HEK293T (cell line): ENCODE measurements around the gene KRTAP4-3.
"Not testable (repeated sequence)": the region's sequence is repeated elsewhere in the genome, so short reads cannot be mapped to it uniquely, and the experiment has no call there.

Source experiments
- CTCF ChIA-PET: fragments of 350-600 bp; formaldehyde crosslinking; extraction: SDS; loops from one replicate; lab custom pipeline; 2021; ENCODE audit warnings: antibody characterized with exemption, inconsistent platforms; lab: Yijun Ruan, JAX
- POLR2A ChIA-PET: fragments of 350-600 bp; formaldehyde crosslinking; extraction: SDS; loops from one replicate; lab custom pipeline; 2020; ENCODE audit warnings: antibody characterized with exemption, inconsistent platforms; lab: Yijun Ruan, JAX
- DNase-seq: peaks from one replicate; pipeline ENCODE4 v3.0.0; 2012; ENCODE audit warnings: mixed read lengths; ENCODE audit errors: extremely low spot score
- ARNT ChIP-seq: fragments of 450-650 bp; IDR thresholded peaks from 2 replicates; pipeline ENCODE4 v1.6.1; 2017; ENCODE audit warnings: mild to moderate bottlenecking
- BHLHE40 ChIP-seq: fragments of 450-650 bp; IDR thresholded peaks from 2 replicates; pipeline ENCODE4 v1.6.1; 2016; ENCODE audit warnings: mild to moderate bottlenecking, moderate library complexity, borderline replicate concordance
- CTBP1 ChIP-seq: fragments of 450-650 bp; IDR thresholded peaks from 2 replicates; pipeline ENCODE4 v1.6.1; 2016; ENCODE audit warnings: borderline replicate concordance
- ELF4 ChIP-seq: fragments of 450-650 bp; IDR thresholded peaks from 2 replicates; pipeline ENCODE4 v1.6.1; 2017; ENCODE audit warnings: antibody characterized with exemption
- FOXA1 ChIP-seq: fragments of 450-650 bp; IDR thresholded peaks from 2 replicates; pipeline ENCODE4 v1.6.1; 2016; ENCODE audit warnings: mild to moderate bottlenecking
- FOXK2 ChIP-seq: fragments of 450-650 bp; IDR thresholded peaks from 2 replicates; pipeline ENCODE4 v1.6.1; 2016; ENCODE audit warnings: mild to moderate bottlenecking
- FOXM1 ChIP-seq: fragments of 450-650 bp; IDR thresholded peaks from 2 replicates; pipeline ENCODE4 v1.6.1; 2017; ENCODE audit warnings: mild to moderate bottlenecking, borderline replicate concordance
- HDGF ChIP-seq: fragments of 450-650 bp; IDR thresholded peaks from 2 replicates; pipeline ENCODE4 v1.6.1; 2017; ENCODE audit warnings: antibody characterized with exemption, borderline replicate concordance
- L3MBTL2 ChIP-seq: fragments of 450-650 bp; conservative IDR thresholded peaks from 2 replicates; pipeline ENCODE4 v1.6.1; 2016; ENCODE audit warnings: mild to moderate bottlenecking
- LEF1 ChIP-seq: fragments of 450-650 bp; IDR thresholded peaks from 2 replicates; pipeline ENCODE4 v1.6.1; 2017; ENCODE audit warnings: mild to moderate bottlenecking, borderline replicate concordance
- NFRKB ChIP-seq: fragments of 450-650 bp; IDR thresholded peaks from 2 replicates; pipeline ENCODE4 v1.6.1; 2016; ENCODE audit warnings: mild to moderate bottlenecking, moderate library complexity
- PKNOX1 ChIP-seq: fragments of 450-650 bp; IDR thresholded peaks from 2 replicates; pipeline ENCODE4 v1.6.1; 2016
- SP1 ChIP-seq: fragments of 450-650 bp; IDR thresholded peaks from 2 replicates; pipeline ENCODE4 v1.6.1; 2017
- SUZ12 ChIP-seq: fragments of 450-650 bp; IDR thresholded peaks from 2 replicates; pipeline ENCODE4 v1.6.1; 2016; ENCODE audit warnings: mild to moderate bottlenecking
- TARDBP ChIP-seq: fragments of 450-650 bp; IDR thresholded peaks from 2 replicates; pipeline ENCODE4 v1.6.1; 2016
- ZNF384 ChIP-seq: fragments of 450-650 bp; IDR thresholded peaks from 2 replicates; pipeline ENCODE4 v1.6.1; 2016

KRTAP4-3 gene

GRCh38 chr17:41151525-41151924 lies 16.5 kb downstream of the KRTAP4-3 start:
- POLR2A ChIA-PET = no interaction called here
- CTCF ChIA-PET = no interaction called here
- DNase-seq = no peak
- TF ChIP-seq ELF4 (no peak), LEF1 (no peak), PKNOX1 (no peak), NFRKB (no peak), CTBP1 (no peak), TARDBP (no peak), ARNT (no peak), BHLHE40 (no peak), FOXK2 (no peak), FOXM1 (no peak), HDGF (no peak), L3MBTL2 (no peak)

- CTCF ChIA-PET = no interaction called here
- DNase-seq = no peak
- POLR2A ChIA-PET = no interaction called here
- TF ChIP-seq ZNF384 (no peak), HDGF (no peak), SUZ12 (no peak), FOXM1 (no peak), NFRKB (no peak), L3MBTL2 (no peak), SP1 (no peak), ELF4 (no peak)
Measured at GRCh38 chr17:41150026-41150425, 18.0 kb downstream of the KRTAP4-3 start.

- DNase-seq = no peak
- ChIA-PET CTCF (no interaction called here), POLR2A (no interaction called here)
- TF ChIP-seq PKNOX1 = no peak
Measured at GRCh38 chr17:41149652-41149985, 18.4 kb downstream of the KRTAP4-3 start, which contains the start of gene KRTAP4-5. TSS of gene KRTAP4-5 (minus strand) at chr17:41149825. CDS start at chr17:41149767, 58 bp downstream.

GRCh38 chr17:41148971-41149651 lies 18.9 kb downstream of the KRTAP4-3 start:
- POLR2A ChIA-PET, CTCF ChIA-PET: not testable (repeated sequence)

GRCh38 chr17:41147531-41148204 lies 20.4 kb downstream of the KRTAP4-3 start:
- ChIA-PET CTCF (no interaction called here), POLR2A (no interaction called here)
- no peak for TF ChIP-seq L3MBTL2
- TF ChIP-seq TARDBP = no peak
- no peak for TF ChIP-seq ELF4
- TF ChIP-seq NFRKB = no peak
- no peak for TF ChIP-seq ZNF384
- TF ChIP-seq FOXM1 = no peak
- TF ChIP-seq FOXA1 = no peak
- no peak for TF ChIP-seq FOXK2
- TF ChIP-seq CTBP1 = no peak
- TF ChIP-seq SUZ12 = no peak
- no peak for TF ChIP-seq PKNOX1
- no peak for TF ChIP-seq LEF1
- no peak for TF ChIP-seq HDGF
- TF ChIP-seq BHLHE40 = no peak
- TF ChIP-seq SP1 = no peak
- TF ChIP-seq ARNT = no peak
- no peak for DNase-seq

More at GRCh38 chr17:41148971-41149651, 18.9 kb downstream of the KRTAP4-3 start:
- not testable (repeated sequence) for DNase-seq

- no peak for DNase-seq
- TF ChIP-seq ZNF384 = no peak
- TF ChIP-seq NFRKB = no peak
- TF ChIP-seq ARNT = no peak
- TF ChIP-seq LEF1 = no peak
- TF ChIP-seq CTBP1 = no peak
- TF ChIP-seq ELF4 = no peak
- no peak for TF ChIP-seq FOXA1
- no peak for TF ChIP-seq SUZ12
- TF ChIP-seq HDGF = no peak
- POLR2A ChIA-PET = no interaction called here
- CTCF ChIA-PET = no interaction called here
Measured at GRCh38 chr17:41145261-41145660, 22.8 kb downstream of the KRTAP4-3 start.

GRCh38 chr17:41144846-41145245 lies 23.2 kb downstream of the KRTAP4-3 start:
- ChIA-PET POLR2A (no interaction called here), CTCF (no interaction called here)
- TF ChIP-seq L3MBTL2 = no peak
- no peak for TF ChIP-seq FOXM1
- TF ChIP-seq CTBP1 = no peak
- no peak for TF ChIP-seq ARNT
- TF ChIP-seq SUZ12 = no peak
- TF ChIP-seq FOXK2 = no peak
- no peak for TF ChIP-seq ZNF384
- TF ChIP-seq TARDBP = no peak
- no peak for TF ChIP-seq LEF1
- TF ChIP-seq BHLHE40 = no peak
- TF ChIP-seq HDGF = no peak
- no peak for DNase-seq
